Ectodermal cell (in vitro differentiated cells): Measurements from ENCODE around the gene PROZ.

Experiments used
- H3K27ac ChIP-seq: 2 replicates; pipeline ENCODE4 v1.7.0; 2013; ENCODE audit warnings: mild to moderate bottlenecking, low read depth, low read length; ENCODE audit not compliant: insufficient read depth, poor library complexity, severe bottlenecking
- H3K27me3 ChIP-seq: 2 replicates; pipeline ENCODE4 v1.7.0; 2013; ENCODE audit warnings: mild to moderate bottlenecking, low read length; ENCODE audit not compliant: insufficient read depth, control insufficient read depth, poor library complexity, severe bottlenecking
- H3K36me3 ChIP-seq: one replicate; pipeline ENCODE4 v1.7.0; 2013; ENCODE audit warnings: low read length; ENCODE audit not compliant: control insufficient read depth, insufficient read depth
- H3K4me1 ChIP-seq: one replicate; pipeline ENCODE4 v1.7.0; 2013; ENCODE audit warnings: low read length; ENCODE audit not compliant: control insufficient read depth, insufficient read depth
- H3K4me3 ChIP-seq: 2 replicates; pipeline ENCODE4 v1.7.0; 2013; ENCODE audit warnings: low read depth, low read length, control low read depth; ENCODE audit not compliant: insufficient read depth
- H3K9me3 ChIP-seq: 2 replicates; pipeline ENCODE4 v1.7.0; 2013; ENCODE audit warnings: mild to moderate bottlenecking, low read length, moderate library complexity; ENCODE audit not compliant: control insufficient read depth
- WGBS, 2 experiments: methylation state at CpG; one replicate each; pipeline ENCODE4 v1.1.7; 2013; ENCODE audit warnings: missing lambda C conversion rate in 2 of 2; 5-methylcytosine and 5-hydroxymethylcytosine counted together

The PROZ gene

DNA sequence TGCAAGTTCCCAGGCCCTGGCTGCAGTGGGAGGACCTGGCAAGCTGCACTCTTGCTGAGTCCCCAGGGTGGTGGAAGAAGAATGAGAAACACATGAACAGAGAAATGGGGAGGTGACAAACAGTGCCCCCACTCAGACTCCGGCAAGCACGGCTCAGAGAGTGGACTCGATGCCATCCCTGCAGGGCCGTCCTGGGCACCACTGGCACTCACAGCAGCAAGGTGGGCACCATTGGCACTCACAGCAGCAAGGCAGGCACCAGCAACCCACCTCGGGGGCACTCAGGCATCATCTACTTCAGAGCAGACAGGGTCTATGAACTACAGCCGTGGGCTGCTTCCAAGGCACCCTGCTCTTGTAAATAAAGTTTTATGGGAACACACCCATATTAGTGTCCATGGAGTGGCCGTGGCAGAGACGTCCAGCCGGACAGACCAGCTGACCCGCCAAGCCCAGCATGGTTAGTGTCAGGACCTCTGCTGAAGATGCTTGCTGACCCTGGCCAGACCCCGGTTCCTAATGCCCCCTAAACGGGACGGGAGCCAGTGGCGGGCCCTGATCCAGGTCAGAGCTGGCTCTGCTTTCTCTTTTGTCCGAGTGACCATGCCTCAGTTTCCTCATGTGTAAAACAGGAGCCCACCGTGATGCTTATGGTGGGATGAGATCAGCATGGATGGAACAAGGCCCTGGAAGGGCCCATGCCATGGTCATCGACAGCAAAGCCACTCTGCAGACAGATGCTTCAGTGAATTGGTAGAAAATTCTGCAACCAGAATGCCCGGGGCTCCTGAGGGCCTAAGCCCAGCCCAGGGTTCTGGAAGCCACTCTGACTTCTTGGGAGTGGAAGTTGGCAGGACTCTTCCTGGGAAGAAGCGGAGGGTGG, 37.9 kb upstream of the PROZ start:
- H3K9me3 ChIP-seq = no peaks in the 10 kb centered on the region
- H3K4me1 ChIP-seq = peaks cover 14% of the 10 kb centered on the region
- 91 to 94% methylated on average over 19 of the region's 19 CpGs for WGBS, 2 experiments
- no peaks in the 10 kb centered on the region for H3K36me3 ChIP-seq
- no peak overlapping the region for H3K4me3 ChIP-seq
- H3K27ac ChIP-seq = no peak overlapping the region
- H3K27me3 ChIP-seq = no peaks in the 10 kb centered on the region

DNA sequence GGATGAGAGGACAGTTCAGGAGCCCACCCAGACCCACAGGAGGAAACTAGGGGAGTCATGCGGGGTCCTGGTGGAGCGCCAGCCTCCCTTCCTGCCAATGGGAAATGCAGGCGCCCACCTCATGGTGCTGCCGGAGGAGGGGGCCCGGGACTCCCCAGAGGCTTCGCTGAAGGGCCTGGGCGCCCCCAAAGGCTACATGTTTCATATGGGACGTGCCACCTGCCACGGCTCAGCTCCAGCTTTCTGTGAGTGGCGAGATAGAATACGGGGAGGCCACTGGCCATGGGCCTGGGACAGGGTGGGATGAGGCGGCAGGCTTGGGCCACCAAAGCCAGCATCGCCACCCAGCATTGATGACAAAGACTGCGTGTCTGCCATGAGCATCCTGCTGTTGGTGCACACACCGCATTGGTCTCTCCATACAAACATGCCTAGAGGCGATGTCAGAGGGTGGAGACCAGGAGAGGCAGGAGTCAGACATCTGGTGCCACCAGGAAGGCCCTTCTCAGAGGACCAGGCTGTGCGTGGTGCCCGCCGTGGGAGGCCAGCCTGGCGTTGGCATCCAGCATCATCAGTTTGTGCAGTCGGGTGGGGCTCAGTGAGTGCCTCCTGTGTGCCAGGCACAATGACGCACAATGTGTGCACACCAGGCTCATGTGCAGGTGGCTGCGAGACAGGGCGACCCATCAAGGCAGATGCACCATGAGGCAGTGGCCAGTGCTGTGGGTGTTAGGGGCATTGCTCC, 37.1 kb upstream of the PROZ start:
- WGBS, 2 experiments = 95 to 96% methylated on average over 24 of the region's 24 CpGs
- Histone ChIP-seq H3K27me3 (no peaks in the 10 kb centered on the region), H3K4me3 (no peak overlapping the region), H3K4me1 (peaks cover 14% of the 10 kb centered on the region), H3K36me3 (no peaks in the 10 kb centered on the region), H3K9me3 (no peaks in the 10 kb centered on the region), H3K27ac (no peak overlapping the region)

DNA sequence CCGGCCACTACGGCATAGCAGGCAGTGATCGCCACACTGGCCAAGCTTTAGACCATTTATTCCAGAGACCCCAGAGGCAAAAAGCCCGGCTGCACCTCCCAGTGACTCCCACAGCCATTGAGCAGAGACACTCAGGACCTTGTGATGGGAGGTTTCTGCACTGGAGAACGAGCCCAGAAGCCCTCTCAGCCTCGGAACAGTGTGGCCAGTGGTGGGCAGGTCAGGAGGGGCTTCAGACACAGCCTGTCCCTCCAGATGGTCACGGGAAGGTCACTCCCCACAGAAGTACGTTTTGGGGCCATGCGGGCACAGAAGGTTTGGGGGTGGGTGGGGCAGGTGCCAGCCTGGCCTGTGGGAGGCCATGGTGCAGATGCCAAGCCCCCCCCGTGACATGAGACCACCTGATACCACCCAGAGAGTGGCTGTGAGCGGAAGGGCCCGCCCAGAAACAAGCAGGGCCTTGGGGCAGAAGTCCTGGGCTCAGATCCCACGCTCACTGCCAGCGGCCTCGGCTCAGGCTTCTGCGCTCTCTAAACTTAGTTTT, 36.4 kb upstream of the PROZ start:
- H3K4me1 ChIP-seq = peaks cover 14% of the 10 kb centered on the region
- no peaks in the 10 kb centered on the region for H3K27me3 ChIP-seq
- H3K27ac ChIP-seq = no peak overlapping the region
- 93 to 95% methylated on average over 16 of the region's 16 CpGs for WGBS, 2 experiments
- no peaks in the 10 kb centered on the region for H3K36me3 ChIP-seq
- no peaks in the 10 kb centered on the region for H3K9me3 ChIP-seq
- H3K4me3 ChIP-seq = no peak overlapping the region

DNA sequence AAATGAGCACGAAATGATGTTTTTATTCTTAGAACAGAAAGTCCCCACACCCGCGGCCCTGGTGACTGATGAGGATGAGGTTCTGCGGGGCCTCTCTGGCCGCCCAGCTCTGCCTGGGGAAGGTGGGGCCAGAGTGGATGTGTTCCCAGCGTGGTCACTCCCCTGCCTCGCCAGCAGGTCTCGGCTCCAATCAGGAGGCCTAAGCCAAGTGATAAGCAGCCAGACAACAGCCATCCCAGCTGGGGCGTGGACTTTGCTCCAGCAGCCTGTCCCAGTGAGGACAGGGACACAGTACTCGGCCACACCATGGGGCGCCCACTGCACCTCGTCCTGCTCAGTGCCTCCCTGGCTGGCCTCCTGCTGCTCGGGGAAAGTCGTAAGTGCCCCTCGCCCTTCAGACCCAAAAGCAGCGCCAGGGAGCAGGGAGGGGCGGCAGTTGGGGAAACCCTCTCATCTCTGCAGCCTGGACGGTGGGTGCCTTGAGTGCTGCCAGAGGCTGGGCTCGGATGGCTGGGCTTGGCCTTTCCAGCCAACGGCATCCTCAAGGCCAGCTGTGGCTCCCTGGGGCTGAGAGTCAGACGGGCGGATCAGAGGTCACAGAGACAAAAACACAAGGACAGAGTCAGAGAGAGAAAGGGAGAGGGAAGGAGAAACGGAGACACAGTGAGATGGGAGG, 35.8 kb upstream of the PROZ start, which contains the start of gene F10:
Gene F10 (plus strand): TSS at position 250 of the 676 bp plus-strand sequence. CDS start 57 bp downstream, at position 307.
- Histone ChIP-seq H3K36me3 (no peaks in the 10 kb centered on the region), H3K27ac (no peak within 1 kb of the TSS), H3K27me3 (no peaks in the 10 kb centered on the region), H3K4me1 (peaks cover 14% of the 10 kb centered on the region), H3K4me3 (no peak within 1 kb of the TSS), H3K9me3 (no peaks in the 10 kb centered on the region)
- WGBS, 2 experiments = 40 to 43% methylated on average over 23 of the region's 23 CpGs

DNA sequence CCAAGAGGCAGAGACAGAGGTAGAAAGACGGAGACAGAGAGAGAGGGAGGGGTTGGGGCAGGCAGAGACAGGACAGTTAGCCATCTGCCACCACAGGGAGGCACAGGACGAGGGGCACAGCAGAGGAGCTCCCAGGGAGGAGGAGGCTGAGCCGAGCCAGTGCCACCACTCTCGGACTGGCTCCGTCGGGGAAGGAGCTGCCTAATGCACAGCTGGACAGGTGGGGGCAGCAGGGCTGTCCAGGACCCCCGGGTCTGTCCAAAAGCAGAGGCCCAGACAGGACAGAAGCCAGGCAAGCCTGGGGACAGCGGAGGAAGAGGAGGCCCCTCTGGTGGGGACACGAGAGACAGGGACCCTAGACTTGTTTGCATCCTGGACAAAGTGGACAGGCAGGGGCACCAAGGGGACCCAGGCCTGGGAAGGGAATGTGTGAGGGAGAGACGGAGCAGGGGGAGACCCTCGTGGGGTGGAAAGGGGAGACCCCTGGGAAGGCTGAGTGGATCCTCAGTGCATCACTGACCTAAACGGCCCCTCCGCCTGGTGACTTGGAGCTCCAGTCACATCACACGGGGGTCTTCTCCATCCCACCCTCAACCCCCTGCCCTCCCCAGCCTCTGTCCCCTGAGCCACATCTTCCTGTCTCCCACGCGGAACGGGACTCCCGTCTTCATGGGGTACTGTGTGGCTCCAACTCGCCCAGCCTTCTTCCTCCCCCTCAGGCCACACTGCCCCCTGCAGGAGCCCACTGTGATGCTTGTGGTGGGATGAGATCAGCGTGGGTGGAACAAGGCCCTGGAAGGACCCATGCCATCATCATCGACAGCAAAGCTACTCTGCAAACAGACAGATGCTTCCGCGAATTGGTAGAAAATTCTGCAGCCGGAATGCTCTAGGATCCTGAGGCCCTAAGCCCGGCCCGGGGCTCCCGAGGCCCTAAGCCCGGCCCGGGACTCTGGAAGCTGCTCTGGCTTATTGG, 34.9 kb upstream of the PROZ start:
- H3K36me3 ChIP-seq = no peaks in the 10 kb centered on the region
- H3K9me3 ChIP-seq = no peaks in the 10 kb centered on the region
- H3K27me3 ChIP-seq = no peaks in the 10 kb centered on the region
- peaks cover 14% of the 10 kb centered on the region for H3K4me1 ChIP-seq
- WGBS, 2 experiments = 85 to 87% methylated on average over 29 of the region's 29 CpGs
- no peak overlapping the region for H3K27ac ChIP-seq
- H3K4me3 ChIP-seq = no peak overlapping the region

DNA sequence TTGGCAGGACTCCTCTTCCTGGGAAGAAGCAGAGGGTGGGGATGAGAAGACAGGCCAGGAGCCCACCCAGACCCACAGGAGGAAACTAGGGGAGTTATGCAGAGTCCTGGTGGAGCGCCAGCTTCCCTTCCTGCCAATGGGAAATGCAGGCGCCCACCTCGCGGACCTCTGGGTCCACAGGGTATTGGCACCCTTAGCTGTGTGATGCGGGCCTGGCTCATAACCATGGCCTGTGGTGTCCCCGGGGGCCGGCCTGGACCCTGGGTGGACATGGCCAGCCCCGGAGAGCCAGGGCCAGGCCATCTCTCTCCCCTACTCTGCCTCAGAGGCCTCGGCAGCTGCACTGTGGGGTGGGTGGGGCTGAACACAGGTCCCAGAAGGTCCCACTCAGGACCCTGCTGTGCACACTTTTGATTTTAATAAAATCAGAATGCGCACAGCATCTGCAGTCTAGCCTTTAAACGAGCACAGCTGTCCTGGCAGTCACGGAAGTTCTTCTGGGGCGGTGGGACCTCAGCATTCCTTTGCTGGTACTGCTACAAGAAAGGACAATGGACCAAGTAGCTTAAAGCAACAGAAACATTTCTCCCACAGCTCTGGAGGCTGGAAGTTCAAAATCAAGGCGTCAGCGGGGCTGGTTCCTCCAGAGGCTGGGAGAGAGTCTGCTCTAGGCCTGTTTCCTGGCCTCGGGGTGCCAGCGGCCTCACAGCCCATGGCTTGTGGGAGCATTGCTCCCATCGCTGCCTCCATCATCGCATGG, 34.1 kb upstream of the PROZ start:
- H3K9me3 ChIP-seq = no peaks in the 10 kb centered on the region
- WGBS, 2 experiments = 95 to 96% methylated on average over 19 of the region's 19 CpGs
- H3K36me3 ChIP-seq = no peaks in the 10 kb centered on the region
- H3K4me1 ChIP-seq = peaks cover 14% of the 10 kb centered on the region
- no peak overlapping the region for H3K27ac ChIP-seq
- H3K4me3 ChIP-seq = no peak overlapping the region
- no peaks in the 10 kb centered on the region for H3K27me3 ChIP-seq

DNA sequence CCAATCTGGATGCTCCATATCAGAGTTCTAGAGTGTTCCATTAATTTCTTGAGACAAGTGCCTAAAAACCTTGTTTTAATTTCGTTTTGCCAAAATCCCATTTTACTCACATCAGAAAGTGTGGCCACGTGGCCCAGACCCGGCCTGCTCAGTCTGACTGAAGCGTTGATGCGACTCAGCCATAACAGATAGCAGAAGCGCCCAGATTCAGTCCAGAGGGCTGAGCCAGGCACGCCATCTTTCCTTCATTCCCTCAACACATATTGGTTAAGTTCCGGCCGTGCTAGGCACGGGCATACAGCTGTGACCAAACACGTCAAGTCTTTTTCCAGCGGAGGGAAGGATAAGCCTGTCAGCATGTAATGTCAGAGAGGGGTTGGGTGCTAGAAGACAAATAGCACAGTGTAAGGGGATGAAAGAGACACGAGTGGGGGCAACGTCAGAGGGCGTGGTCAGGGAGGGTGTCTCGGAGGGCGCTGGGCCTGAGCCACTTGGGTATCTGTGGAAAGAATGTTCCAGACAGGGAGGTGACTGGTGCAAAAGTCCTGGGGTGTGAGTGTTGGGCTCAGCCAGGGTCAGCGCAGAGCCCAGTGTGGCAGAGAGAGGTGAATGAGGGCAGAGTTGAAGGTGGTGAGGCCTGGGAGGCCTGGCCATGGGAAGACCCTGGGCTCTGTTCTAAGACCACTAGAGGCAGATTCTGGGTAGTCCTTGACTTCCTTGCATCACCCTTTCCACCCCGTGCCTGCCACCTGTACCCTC, 32.8 kb upstream of the PROZ start:
- Histone ChIP-seq H3K9me3 (no peaks in the 10 kb centered on the region), H3K27me3 (no peaks in the 10 kb centered on the region), H3K36me3 (no peaks in the 10 kb centered on the region), H3K4me3 (no peak overlapping the region), H3K27ac (no peak overlapping the region), H3K4me1 (peaks cover 14% of the 10 kb centered on the region)
- WGBS, 2 experiments = 93 to 94% methylated on average over 19 of the region's 19 CpGs

DNA sequence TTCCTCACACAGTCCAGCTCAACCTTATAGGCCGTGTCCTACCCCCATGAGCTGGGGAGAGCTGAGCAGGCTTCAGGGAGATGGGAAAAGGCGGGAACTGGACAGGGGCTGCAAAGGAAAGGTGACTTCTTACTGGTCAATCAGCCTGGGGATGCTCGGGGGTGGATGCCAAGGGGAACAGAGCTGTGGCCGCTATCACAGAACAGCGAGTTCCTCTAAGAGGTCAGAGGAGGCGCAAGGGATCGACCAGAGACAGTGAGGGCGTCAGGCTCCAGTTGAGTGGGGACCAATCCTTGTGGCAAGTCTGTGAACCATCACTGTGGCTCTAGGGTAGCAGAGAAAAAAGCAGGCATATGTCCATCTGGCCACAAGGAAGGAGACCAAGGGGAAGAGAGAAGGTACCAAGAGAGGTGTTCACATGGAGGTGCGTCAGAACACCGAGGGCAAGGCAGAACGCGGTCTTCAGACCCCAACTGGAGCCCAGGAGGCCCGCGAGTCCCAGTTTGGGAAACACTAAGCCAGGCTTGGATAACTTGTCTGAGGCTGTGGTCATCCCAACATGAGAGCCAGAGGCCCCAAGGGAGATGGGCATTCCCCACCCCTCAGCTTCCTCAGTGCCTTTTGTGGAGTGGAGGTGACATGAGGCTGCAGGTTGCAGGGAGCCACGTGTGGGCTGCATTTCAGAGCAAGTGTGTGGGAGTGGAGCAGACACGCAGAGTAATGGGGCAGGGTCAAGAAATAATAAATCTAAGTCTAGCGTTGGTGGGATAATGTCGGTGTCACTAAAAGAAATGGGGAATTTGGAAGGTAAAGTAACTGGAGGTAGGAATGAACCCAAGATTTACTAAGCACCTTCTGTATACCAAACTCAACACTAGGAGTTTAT, 31.9 kb upstream of the PROZ start:
- H3K9me3 ChIP-seq = no peaks in the 10 kb centered on the region
- H3K27ac ChIP-seq = no peak overlapping the region
- no peaks in the 10 kb centered on the region for H3K36me3 ChIP-seq
- H3K4me1 ChIP-seq = peaks cover 14% of the 10 kb centered on the region
- 93 to 94% methylated on average over 18 of the region's 18 CpGs for WGBS, 2 experiments
- H3K27me3 ChIP-seq = no peaks in the 10 kb centered on the region
- H3K4me3 ChIP-seq = no peak overlapping the region
